ENCODE measurements around the gene PMFBP1. TPM values are rescaled to one million over a fixed set of nuclear protein-coding genes. Genes with fewer than 3 reads are reported as not detected.

PMFBP1 gene
- total and polyA plus RNA-seq, 12 donors, result 0.15 to 2.4 (median 0.55) TPM

GRCh38 chr16:72129976-72130656, 41.8 kb downstream of the PMFBP1 start:
- TF ChIP-seq, protein P1, sequence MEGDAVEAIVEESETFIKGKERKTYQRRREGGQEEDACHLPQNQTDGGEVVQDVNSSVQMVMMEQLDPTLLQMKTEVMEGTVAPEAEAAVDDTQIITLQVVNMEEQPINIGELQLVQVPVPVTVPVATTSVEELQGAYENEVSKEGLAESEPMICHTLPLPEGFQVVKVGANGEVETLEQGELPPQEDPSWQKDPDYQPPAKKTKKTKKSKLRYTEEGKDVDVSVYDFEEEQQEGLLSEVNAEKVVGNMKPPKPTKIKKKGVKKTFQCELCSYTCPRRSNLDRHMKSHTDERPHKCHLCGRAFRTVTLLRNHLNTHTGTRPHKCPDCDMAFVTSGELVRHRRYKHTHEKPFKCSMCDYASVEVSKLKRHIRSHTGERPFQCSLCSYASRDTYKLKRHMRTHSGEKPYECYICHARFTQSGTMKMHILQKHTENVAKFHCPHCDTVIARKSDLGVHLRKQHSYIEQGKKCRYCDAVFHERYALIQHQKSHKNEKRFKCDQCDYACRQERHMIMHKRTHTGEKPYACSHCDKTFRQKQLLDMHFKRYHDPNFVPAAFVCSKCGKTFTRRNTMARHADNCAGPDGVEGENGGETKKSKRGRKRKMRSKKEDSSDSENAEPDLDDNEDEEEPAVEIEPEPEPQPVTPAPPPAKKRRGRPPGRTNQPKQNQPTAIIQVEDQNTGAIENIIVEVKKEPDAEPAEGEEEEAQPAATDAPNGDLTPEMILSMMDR (IDR thresholded peaks at IDR 0.05), result no peak
- no peak for TF ChIP-seq POLR2A (IDR thresholded peaks at IDR 0.05)
- H3K4me3 ChIP-seq, result no peak overlapping the region
- no peaks in the 10 kb centered on the region for H3K27me3 ChIP-seq
- no peak overlapping the region for H3K27ac ChIP-seq
- H3K36me3 ChIP-seq (replicated peaks in 1 of 2), result no peaks in the 10 kb centered on the region
- H3K9me3 ChIP-seq (replicated peaks in 1 of 3), result no peaks in the 10 kb centered on the region
- 76 to 90% (median 78%) methylated on average over 7 of the region's 7 CpGs for WGBS, 4 donors
- intact Hi-C loops (cut with DNase I), result loop anchor here (10.0 kb wide), 1 partner anchor 335 kb away; no protein-coding TSS in a partner anchor
- no peak for DNase-seq
- peaks cover 0 to 6% of the 10 kb centered on the region in 2 donors for H3K4me1 ChIP-seq (replicated peaks in 1 of 2)

DNA sequence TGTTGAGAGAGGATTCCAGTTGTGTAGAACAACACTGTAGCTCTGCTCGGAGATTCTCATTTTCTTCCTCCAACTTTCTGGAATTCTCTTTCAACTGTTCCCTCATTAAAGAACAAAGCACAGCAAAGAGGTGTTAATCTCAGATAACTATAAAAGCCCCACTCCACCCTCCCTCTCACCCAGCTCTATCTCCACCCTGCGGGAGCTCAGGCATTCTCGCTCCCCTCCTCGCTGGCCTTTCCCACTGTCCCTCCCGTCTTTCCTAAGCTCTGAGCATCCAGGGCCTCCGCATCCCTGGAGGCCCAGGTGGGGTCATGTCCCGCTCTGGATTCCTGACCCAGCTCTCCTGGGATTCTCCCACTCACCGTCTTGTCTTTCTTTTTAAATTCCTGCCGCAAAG, 43.3 kb downstream of the PMFBP1 start:
- intact Hi-C loops (cut with DNase I), result loop anchor here (10.0 kb wide), 1 partner anchor 336 kb away; no protein-coding TSS in a partner anchor

DNA sequence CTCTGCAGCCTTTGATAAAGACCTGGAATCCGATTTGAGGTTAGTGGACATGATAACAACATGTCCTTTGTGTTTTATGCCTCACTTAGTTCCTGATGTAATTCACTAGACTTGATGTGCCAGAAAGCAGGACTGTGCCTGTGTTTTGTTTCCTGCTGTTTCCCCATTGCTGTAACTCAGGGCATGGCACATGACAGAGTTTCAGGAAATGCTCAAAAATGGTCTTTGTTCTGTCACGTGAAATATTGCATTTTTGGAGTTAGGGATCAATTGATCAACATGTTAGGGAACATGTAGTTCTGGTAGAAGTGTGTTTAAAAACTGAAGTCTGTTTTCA, 45.6 kb downstream of the PMFBP1 start:
- 31 to 58% (median 39%) methylated on average over 2 of the region's 2 CpGs for WGBS, 4 donors
- H3K27me3 ChIP-seq, result no peaks in the 10 kb centered on the region
- DNase-seq, result peak in 1 of 7 donors; percentile 17
- intact Hi-C loops (cut with DNase I), result loop anchor here (10.0 kb wide), 1 partner anchor 338 kb away; no protein-coding TSS in a partner anchor
- no peaks in the 10 kb centered on the region for H3K36me3 ChIP-seq (replicated peaks in 1 of 2)
- TF ChIP-seq, protein P1 (IDR thresholded peaks at IDR 0.05), result no peak
- no peak for TF ChIP-seq POLR2A (IDR thresholded peaks at IDR 0.05)
- peaks cover 0 to 6% of the 10 kb centered on the region in 2 donors for H3K4me1 ChIP-seq (replicated peaks in 1 of 2)
- no peaks in the 10 kb centered on the region for H3K9me3 ChIP-seq (replicated peaks in 1 of 3)
- H3K4me3 ChIP-seq, result no peak overlapping the region
- peak overlapping the region in 2 of 5 donors; percentile 59 to 74 for H3K27ac ChIP-seq

More for the DNA sequence above, 43.3 kb downstream of the PMFBP1 start:
- DNase-seq, result no peak
- H3K27me3 ChIP-seq, result no peaks in the 10 kb centered on the region
- H3K9me3 ChIP-seq (replicated peaks in 1 of 3), result no peaks in the 10 kb centered on the region
- no peak overlapping the region for H3K4me3 ChIP-seq
- H3K4me1 ChIP-seq (replicated peaks in 1 of 2), result peaks cover 0 to 6% of the 10 kb centered on the region in 2 donors
- H3K27ac ChIP-seq, result no peak overlapping the region
- TF ChIP-seq, protein P1 (IDR thresholded peaks at IDR 0.05), result no peak
- TF ChIP-seq POLR2A (IDR thresholded peaks at IDR 0.05), result no peak
- WGBS, 4 donors, result 78 to 92% (median 81%) methylated on average over 9 of the region's 9 CpGs
- no peaks in the 10 kb centered on the region for H3K36me3 ChIP-seq (replicated peaks in 1 of 2)

- Histone ChIP-seq H3K27ac (peak overlapping the region in 3 of 5 donors; percentile 13 to 74 (median 59)), H3K36me3 (replicated peaks in 1 of 2) (no peaks in the 10 kb centered on the region), H3K27me3 (no peaks in the 10 kb centered on the region), H3K9me3 (replicated peaks in 1 of 3) (no peaks in the 10 kb centered on the region), H3K4me1 (replicated peaks in 1 of 2) (peaks cover 0 to 6% of the 10 kb centered on the region in 2 donors), H3K4me3 (no peak overlapping the region)
- intact Hi-C loops (cut with DNase I), result loop anchor here (10.0 kb wide), 1 partner anchor 339 kb away; no protein-coding TSS in a partner anchor
- no peak for DNase-seq
- TF ChIP-seq, protein P1 (IDR thresholded peaks at IDR 0.05), result no peak
- no peak for TF ChIP-seq POLR2A (IDR thresholded peaks at IDR 0.05)
- 67 to 84% (median 79%) methylated on average over 6 to 9 of the region's 9 CpGs for WGBS, 4 donors
These were observed 46.1 kb downstream of the PMFBP1 start for GRCh38 chr16:72125635-72126428.

All from adrenal gland (tissue), 12 donors.